ENCODE data around the gene KLHL26. TPM values are rescaled to one million over a fixed set of nuclear protein-coding genes. Genes with fewer than 3 reads are reported as not detected.

KLHL26 gene
- polyA plus RNA-seq, 2 of the 4 experiments (the other 2 are of a cell fraction): 1.1 to 2.0 TPM

GRCh38 chr19:18603958-18604819, 32.6 kb upstream of the KLHL26 start (continued):
- TF ChIP-seq E2F6 (IDR thresholded peaks at IDR 0.05; ENCODE audit: borderline replicate concordance, low read depth): no peak
- no peak for TF ChIP-seq ESRRA (IDR thresholded peaks at IDR 0.05; ENCODE audit: borderline replicate concordance, low read length)

- Histone ChIP-seq H3K9me3 (no peaks in the 10 kb centered on the region), H3K27ac (no peak overlapping the region), H3K4me2 (no peak overlapping the region), H3K4me3 (no peak overlapping the region), H3K4me1 (peaks cover 14% of the 10 kb centered on the region; the same call in 2 of the 3 replicates)
- FAIRE-seq: no peak
- ATAC-seq: no peak
- DNase-seq (ENCODE audit: low read depth in 1 of 2, low spot score in 1 of 2): no peak
- ChIA-PET POLR2A (no interaction called here), CTCF (interaction anchor here (1.0 to 2.4 kb wide), 4 partner anchors 11 to 154 kb away, joined by 3 to 11 read pairs (median 4); partner anchors contain the start of gene REX1BD)
- TF ChIP-seq HDAC2 (IDR thresholded peaks at IDR 0.05) (no peak), HOXA7 (CRISPR knock-in tag; IDR thresholded peaks at IDR 0.05) (no peak), E2F6 (IDR thresholded peaks at IDR 0.05; ENCODE audit: borderline replicate concordance, low read depth) (no peak), KDM1A (IDR thresholded peaks at IDR 0.05; ENCODE audit: low read depth) (no peak), NR3C1 (IDR thresholded peaks at IDR 0.05) (no peak), TFCP2L1 (CRISPR knock-in tag; IDR thresholded peaks at IDR 0.05) (no peak), EHF (CRISPR knock-in tag; IDR thresholded peaks at IDR 0.05) (no peak), BHLHE40 (IDR thresholded peaks at IDR 0.05; ENCODE audit: low read depth, low read length) (no peak), JUNB (IDR thresholded peaks at IDR 0.05) (no peak), ELK1 (IDR thresholded peaks at IDR 0.05; ENCODE audit: low read depth, low read length) (no peak)
- 68% methylated on average over 10 of the region's 10 CpGs for WGBS (ENCODE audit: missing lambda C conversion rate)
Observed at GRCh38 chr19:18604820-18605159, 32.0 kb upstream of the KLHL26 start.

GRCh38 chr19:18605196-18605545, 31.7 kb upstream of the KLHL26 start:
- H3K9me3 ChIP-seq: no peaks in the 10 kb centered on the region
- POLR2A ChIA-PET: no interaction called here
- no CpG with 5 or more reads among the region's 17 CpGs for WGBS (ENCODE audit: missing lambda C conversion rate)

More at GRCh38 chr19:18605196-18605545, 31.7 kb upstream of the KLHL26 start:
- H3K4me3 ChIP-seq: no peak overlapping the region
- no peak overlapping the region for H3K4me2 ChIP-seq
- DNase-seq (ENCODE audit: low read depth in 1 of 2, low spot score in 1 of 2) (no peak), ATAC-seq (no peak), FAIRE-seq (no peak)
- TF ChIP-seq HOXB5 (CRISPR knock-in tag; IDR thresholded peaks at IDR 0.05) (no peak), HOXB13 (CRISPR knock-in tag; IDR thresholded peaks at IDR 0.05; ENCODE audit: low read depth) (no peak), JUNB (IDR thresholded peaks at IDR 0.05) (no peak), PHF8 (IDR thresholded peaks at IDR 0.05; ENCODE audit: borderline replicate concordance, low read depth) (no peak), ELK1 (IDR thresholded peaks at IDR 0.05; ENCODE audit: low read depth, low read length) (no peak), FOSL2 (IDR thresholded peaks at IDR 0.05) (no peak), FOSL2 (CRISPR knock-in tag; IDR thresholded peaks at IDR 0.05) (no peak), RAD21 (conservative IDR thresholded peaks at IDR 0.05 in 1 of 2, IDR thresholded peaks at IDR 0.05 in 1 of 2) (no peak), FOSB (CRISPR knock-in tag; IDR thresholded peaks at IDR 0.05) (no peak), RCOR1 (IDR thresholded peaks at IDR 0.05; ENCODE audit: low read depth, low read length) (no peak), ESRRA (IDR thresholded peaks at IDR 0.05; ENCODE audit: borderline replicate concordance, low read length) (no peak)
- H3K4me1 ChIP-seq: peaks cover 14% of the 10 kb centered on the region; the same call in 2 of the 3 replicates
- no peak overlapping the region for H3K27ac ChIP-seq
- CTCF ChIA-PET: interaction anchor here (1.0 to 2.4 kb wide), 3 partner anchors 11 to 154 kb away, joined by 3 to 11 read pairs (median 4); partner anchors contain the start of gene REX1BD

Data from A549 (cell line).